GM10266 (cell line): Measurements from ENCODE around the gene SSH2.

Experiments used
- DNase-seq: peaks from one replicate; pipeline ENCODE4 v3.0.0; 2012; ENCODE audit errors: extremely low spot score
- TF ChIP-seq, protein P1 (sequence below): IDR thresholded peaks from 2 replicates; pipeline ENCODE4 v1.5.1; 2012; ENCODE audit warnings: mild to moderate bottlenecking, low read depth; ENCODE audit not compliant: control insufficient read depth, insufficient read depth; ENCODE audit errors: missing control alignments

The SSH2 gene

DNA sequence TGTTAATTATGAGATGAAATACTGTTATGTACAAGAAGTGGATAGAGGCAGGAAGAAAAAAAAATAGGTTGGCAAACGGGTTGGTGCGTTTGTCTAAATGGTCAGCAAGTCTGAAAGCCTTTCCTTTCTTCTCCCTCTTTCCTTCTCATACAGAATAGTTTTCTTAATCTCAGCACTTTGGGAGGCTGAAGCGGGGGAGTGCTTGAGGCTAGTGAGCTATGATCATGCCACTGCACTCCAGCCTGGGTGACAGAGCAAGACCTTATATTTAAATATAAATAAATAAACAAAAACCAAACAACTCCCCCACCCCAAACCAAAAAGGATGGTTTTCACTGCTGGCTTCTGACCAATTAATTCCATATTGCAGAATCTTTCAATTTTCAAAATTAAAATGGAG is 232.7 kb downstream of the SSH2 start:
- TF ChIP-seq, protein P1, sequence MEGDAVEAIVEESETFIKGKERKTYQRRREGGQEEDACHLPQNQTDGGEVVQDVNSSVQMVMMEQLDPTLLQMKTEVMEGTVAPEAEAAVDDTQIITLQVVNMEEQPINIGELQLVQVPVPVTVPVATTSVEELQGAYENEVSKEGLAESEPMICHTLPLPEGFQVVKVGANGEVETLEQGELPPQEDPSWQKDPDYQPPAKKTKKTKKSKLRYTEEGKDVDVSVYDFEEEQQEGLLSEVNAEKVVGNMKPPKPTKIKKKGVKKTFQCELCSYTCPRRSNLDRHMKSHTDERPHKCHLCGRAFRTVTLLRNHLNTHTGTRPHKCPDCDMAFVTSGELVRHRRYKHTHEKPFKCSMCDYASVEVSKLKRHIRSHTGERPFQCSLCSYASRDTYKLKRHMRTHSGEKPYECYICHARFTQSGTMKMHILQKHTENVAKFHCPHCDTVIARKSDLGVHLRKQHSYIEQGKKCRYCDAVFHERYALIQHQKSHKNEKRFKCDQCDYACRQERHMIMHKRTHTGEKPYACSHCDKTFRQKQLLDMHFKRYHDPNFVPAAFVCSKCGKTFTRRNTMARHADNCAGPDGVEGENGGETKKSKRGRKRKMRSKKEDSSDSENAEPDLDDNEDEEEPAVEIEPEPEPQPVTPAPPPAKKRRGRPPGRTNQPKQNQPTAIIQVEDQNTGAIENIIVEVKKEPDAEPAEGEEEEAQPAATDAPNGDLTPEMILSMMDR = no peak
- DNase-seq = no peak

DNA sequence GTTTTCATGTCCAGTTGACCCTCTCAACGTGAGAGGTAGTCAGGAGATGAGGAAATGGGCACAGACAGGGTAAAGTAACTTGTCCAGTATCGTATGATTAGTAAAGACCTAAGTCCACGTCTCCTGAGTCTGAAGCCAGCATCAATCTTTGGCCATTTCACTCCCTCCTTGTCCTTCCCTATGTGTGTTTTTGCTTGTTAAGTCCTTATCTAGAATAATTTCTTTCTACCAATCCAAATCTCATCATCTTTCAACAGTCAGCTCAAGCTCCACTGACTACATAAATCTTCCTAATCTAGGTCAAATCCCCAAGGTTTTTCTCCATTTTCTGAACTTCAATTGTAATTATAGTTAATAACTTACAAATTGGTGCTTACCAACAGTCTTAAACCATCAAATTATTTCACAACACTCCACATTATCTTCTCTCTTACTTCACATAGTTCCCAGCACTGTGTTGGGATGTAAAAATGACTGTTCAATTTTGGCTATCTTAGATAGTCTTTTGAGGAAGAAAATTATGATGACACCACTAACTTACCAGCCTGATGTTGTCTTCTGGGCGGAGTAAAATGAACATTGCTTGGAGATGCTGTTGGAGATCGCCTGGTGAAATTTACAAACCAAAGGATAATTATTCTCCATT is 235.0 kb downstream of the SSH2 start:
- TF ChIP-seq, protein P1 = no peak
- DNase-seq = no peak

DNA sequence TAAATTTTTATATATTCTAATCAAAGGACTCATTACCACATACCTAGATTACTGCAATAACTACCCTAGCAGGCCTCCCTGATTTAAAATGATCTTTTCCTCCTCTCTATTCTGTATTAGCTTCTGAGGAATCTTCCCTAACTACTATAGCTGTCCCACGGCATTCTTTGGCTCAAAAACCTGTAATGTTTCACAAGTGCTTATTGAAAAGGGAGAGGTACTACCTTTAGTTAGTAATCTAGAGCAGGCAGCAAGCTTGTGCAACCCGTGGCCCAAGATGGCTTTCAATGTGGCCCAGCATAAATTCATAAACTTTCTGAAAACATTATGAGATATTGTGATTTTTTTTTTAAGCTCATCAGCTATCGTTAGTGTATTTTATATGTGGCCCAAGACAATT is 236.3 kb downstream of the SSH2 start:
- no peak for DNase-seq
- TF ChIP-seq, protein P1 = no peak

DNA sequence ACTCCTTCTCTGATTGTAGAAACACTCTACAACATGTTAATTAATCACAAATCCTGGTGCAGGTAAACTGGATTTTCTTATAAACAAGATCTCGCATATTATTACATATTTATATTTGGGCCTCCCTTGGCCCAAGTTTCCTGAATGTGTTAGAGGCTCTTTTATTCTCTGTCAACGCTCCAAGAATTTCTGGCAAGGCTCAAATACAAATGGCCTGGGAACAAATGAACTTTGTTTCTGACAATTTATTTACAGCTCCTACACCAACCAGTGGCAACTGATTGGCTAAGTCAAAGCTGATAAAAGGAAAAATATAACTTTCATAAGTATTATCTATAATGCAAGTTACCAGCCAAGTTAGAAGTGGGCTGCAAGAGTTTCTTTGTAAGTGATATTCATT is 242.4 kb downstream of the SSH2 start:
- no peak for DNase-seq
- TF ChIP-seq, protein P1 = no peak

DNA sequence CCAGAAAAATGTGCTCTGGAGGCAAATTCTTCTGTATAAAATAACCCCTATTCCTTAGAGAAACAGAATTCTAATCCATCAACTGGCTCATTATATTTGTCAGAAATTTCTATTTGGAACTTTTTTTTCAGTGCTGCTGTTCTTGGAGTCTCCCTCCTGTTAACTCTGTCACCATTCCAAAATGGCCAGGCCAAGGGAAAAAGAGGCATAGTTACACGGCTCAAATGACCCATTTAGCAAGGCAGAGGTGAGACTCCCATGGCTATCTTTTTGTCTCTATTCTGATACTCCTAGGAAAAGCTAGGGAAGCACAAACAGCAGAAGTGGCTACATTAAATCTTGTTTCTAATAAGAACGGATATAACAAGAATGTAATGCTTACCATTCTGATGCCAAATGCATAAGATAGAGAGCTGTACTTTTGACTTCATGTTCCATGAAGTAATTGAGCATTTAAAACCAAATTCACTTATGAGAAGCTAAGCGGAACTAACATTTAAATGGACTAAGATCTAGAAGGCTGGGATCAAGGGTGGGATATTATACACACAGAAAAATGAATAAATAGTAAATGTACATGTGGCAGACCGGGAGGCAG is 242.9 kb downstream of the SSH2 start:
- TF ChIP-seq, protein P1 = no peak
- no peak for DNase-seq

DNA sequence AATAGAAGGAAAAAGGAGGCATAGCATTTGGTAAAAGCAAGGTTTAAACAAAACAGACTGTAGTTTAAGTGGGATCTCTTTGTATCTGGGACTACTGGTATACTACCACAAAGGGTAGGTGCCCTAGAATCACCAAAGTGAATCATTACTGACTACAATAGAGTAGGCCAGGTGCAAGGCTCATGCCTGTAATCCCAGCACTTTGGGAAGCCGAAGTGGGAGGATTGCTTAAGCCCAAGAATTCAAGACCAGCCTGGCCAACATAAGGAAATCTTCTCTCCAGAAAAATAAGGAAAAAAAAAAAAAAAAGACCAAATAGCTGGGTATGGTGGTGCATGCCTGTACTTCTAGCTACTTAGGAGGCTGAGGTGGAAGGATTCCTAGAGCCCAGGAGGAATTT is 246.5 kb downstream of the SSH2 start:
- TF ChIP-seq, protein P1 = no peak
- no peak for DNase-seq

DNA sequence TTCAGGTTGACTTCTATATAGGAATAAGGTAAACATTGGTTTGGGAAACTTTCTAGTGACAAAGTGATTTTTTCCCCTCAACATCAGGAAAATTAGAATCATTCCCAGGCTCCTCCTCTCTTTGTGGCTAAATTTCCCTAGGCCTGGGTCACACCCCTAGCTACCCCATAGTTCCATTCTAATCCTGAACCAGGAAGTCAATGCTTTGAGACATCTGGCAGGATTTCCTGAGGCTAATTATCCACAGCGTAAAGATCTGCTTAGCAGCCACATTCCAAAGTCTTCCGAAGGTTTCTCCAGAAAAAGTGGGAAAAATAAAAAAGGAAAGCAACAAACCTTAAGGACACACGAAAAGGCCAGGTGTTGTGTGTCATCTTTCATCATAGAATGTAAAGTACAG is 247.0 kb downstream of the SSH2 start:
- no peak for DNase-seq
- TF ChIP-seq, protein P1 = no peak
